Mesenchymal stem cell (in vitro differentiated cells and primary cell): ENCODE data around the gene CCDC27.
"Not testable (repeated sequence)": the region's sequence is repeated elsewhere in the genome, so short reads cannot be mapped to it uniquely, and the experiment has no call there.

ENCODE experiments used
- DNase-seq: peaks from one replicate; pipeline ENCODE4 v3.0.0-alpha.2; 2013
- H2AFZ ChIP-seq: one replicate; pipeline ENCODE4 v1.6.1; 2013; ENCODE audit warnings: low read depth, mild to moderate bottlenecking, control low read depth, inconsistent platforms, low read length, moderate library complexity
- H2AK5ac ChIP-seq: 2 replicates; pipeline ENCODE4 v1.6.1; 2013; ENCODE audit warnings: low read length, moderate library complexity, mild to moderate bottlenecking, inconsistent platforms; ENCODE audit not compliant: severe bottlenecking
- H2BK120ac ChIP-seq: one replicate; pipeline ENCODE4 v1.6.1; 2013; ENCODE audit warnings: low read depth, mild to moderate bottlenecking, inconsistent platforms, low read length, moderate library complexity
- H2BK12ac ChIP-seq, 2 experiments: one replicate each; pipeline ENCODE4 v1.6.1; 2013; ENCODE audit warnings: inconsistent platforms in 2 of 2, low read length in 2 of 2, mild to moderate bottlenecking in 2 of 2, moderate library complexity in 2 of 2, control low read depth in 1 of 2
- H2BK15ac ChIP-seq: one replicate; pipeline ENCODE4 v1.6.1; 2013; ENCODE audit warnings: mild to moderate bottlenecking, low read depth, inconsistent platforms; ENCODE audit not compliant: poor library complexity, severe bottlenecking
- H2BK5ac ChIP-seq: 2 replicates; pipeline ENCODE4 v1.6.1; 2013; ENCODE audit warnings: low read depth, mild to moderate bottlenecking, low read length, control low read depth, inconsistent platforms; ENCODE audit not compliant: poor library complexity, severe bottlenecking
- H3K14ac ChIP-seq, 2 experiments: one replicate each; pipeline ENCODE4 v1.6.1; 2013; ENCODE audit warnings: inconsistent platforms in 2 of 2, low read length in 2 of 2, control low read depth in 1 of 2, mild to moderate bottlenecking in 1 of 2, moderate library complexity in 1 of 2
- H3K18ac ChIP-seq, 2 experiments: one replicate each; pipeline ENCODE4 v1.6.1; 2013; ENCODE audit warnings: inconsistent platforms in 2 of 2, low read length in 2 of 2, control low read depth in 1 of 2, low read depth in 1 of 2, mild to moderate bottlenecking in 1 of 2
- H3K23ac ChIP-seq, 2 experiments: one replicate each; pipeline ENCODE4 v1.6.1; 2013; ENCODE audit warnings: inconsistent platforms in 2 of 2, low read length in 2 of 2, mild to moderate bottlenecking in 2 of 2, moderate library complexity in 2 of 2, control low read depth in 1 of 2
- H3K27ac ChIP-seq: 2 replicates; pipeline ENCODE4 v1.5.1; 2013; ENCODE audit warnings: mild to moderate bottlenecking, moderate library complexity, low read length, control low read depth, inconsistent platforms; ENCODE audit not compliant: poor library complexity, severe bottlenecking
- H3K27me3 ChIP-seq, 2 experiments: 2 replicates each; pipeline versions ENCODE4 v1.6.1 to v1.7.0; 2013; ENCODE audit warnings: low read length in 2 of 2, mild to moderate bottlenecking in 2 of 2, moderate library complexity in 2 of 2, control low read depth in 1 of 2, inconsistent platforms in 1 of 2; ENCODE audit not compliant: control insufficient read depth in 1 of 2, insufficient read depth in 1 of 2
- H3K36me3 ChIP-seq, 2 experiments: 2 replicates each; pipeline versions ENCODE4 v1.6.1 to v1.7.0; 2013; ENCODE audit warnings: low read length in 2 of 2, control low read depth in 1 of 2, inconsistent platforms in 1 of 2, low read depth in 1 of 2, mild to moderate bottlenecking in 1 of 2; ENCODE audit not compliant: insufficient read depth in 2 of 2, control insufficient read depth in 1 of 2
- H3K4ac ChIP-seq, 2 experiments: one replicate each; pipeline ENCODE4 v1.6.1; 2013; ENCODE audit warnings: inconsistent platforms in 2 of 2, low read length in 2 of 2, mild to moderate bottlenecking in 2 of 2, moderate library complexity in 2 of 2, control low read depth in 1 of 2, low read depth in 1 of 2
- H3K4me1 ChIP-seq: 2 replicates; pipeline ENCODE4 v1.6.1; 2013; ENCODE audit warnings: low read depth, low read length, control low read depth; ENCODE audit not compliant: control insufficient read depth, insufficient read depth
- H3K4me2 ChIP-seq: 2 replicates; pipeline ENCODE4 v1.6.1; 2013; ENCODE audit warnings: low read length, mild to moderate bottlenecking, inconsistent platforms; ENCODE audit not compliant: poor library complexity, severe bottlenecking
- H3K4me3 ChIP-seq, 2 experiments: 2 replicates each; pipeline versions ENCODE4 v1.5.1 to v1.7.0; 2013; ENCODE audit warnings: low read length in 2 of 2, mild to moderate bottlenecking in 2 of 2, control low read depth in 1 of 2, low read depth in 1 of 2; ENCODE audit not compliant: insufficient read depth in 1 of 2
- H3K79me1 ChIP-seq: replicated peaks from 2 replicates; pipeline ENCODE4 v1.6.1; 2013; ENCODE audit warnings: mild to moderate bottlenecking, control low read depth, low read length, inconsistent platforms; ENCODE audit not compliant: poor library complexity, severe bottlenecking
- H3K9ac ChIP-seq: 2 replicates; pipeline ENCODE4 v1.7.0; 2013; ENCODE audit warnings: mild to moderate bottlenecking, low read length, moderate library complexity
- H3K9me3 ChIP-seq: 2 replicates; pipeline ENCODE4 v1.7.0; 2013; ENCODE audit warnings: mild to moderate bottlenecking, low read length; ENCODE audit not compliant: control insufficient read depth
- H4K8ac ChIP-seq: one replicate; pipeline ENCODE4 v1.6.1; 2013; ENCODE audit warnings: inconsistent platforms, mild to moderate bottlenecking, low read length, moderate library complexity
- H4K91ac ChIP-seq: one replicate; pipeline ENCODE4 v1.6.1; 2013; ENCODE audit warnings: mild to moderate bottlenecking, low read length, inconsistent platforms
- WGBS: methylation state at CpG from one replicate; pipeline ENCODE4 v1.1.7; 2013; ENCODE audit warnings: mixed read lengths; 5-methylcytosine and 5-hydroxymethylcytosine counted together

CCDC27 gene

DNA sequence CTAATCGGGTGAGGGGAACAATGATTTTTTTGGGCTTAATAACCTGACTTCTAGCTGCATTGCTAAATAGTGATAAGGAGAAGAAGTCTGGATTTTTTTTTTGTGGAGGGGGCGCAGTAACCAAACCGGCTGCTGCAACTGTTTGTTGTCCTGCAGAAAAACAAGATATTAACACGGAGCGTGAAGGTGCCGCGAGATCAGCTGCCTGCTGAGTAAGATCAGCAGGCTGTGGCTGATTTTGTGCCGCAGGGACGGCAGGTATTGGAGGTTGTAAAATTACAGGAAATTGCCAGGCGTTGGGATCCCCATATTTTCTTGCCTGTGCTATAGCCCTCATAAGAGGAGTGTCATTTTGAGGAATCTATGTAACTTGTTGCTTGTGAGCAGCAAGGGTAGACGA, 52.8 kb downstream of the CCDC27 start:
- H2BK5ac ChIP-seq = no peak overlapping the region
- H2AK5ac ChIP-seq = no peak overlapping the region
- 95% methylated on average over 11 of the region's 11 CpGs for WGBS
- no peak overlapping the region for H4K91ac ChIP-seq
- H3K4me2 ChIP-seq = no peak overlapping the region
- H3K27ac ChIP-seq = no peak overlapping the region
- no peak overlapping the region for H3K23ac ChIP-seq
- no peaks in the 10 kb centered on the region for H3K9me3 ChIP-seq
- no peak overlapping the region for H3K18ac ChIP-seq
- no peaks in the 10 kb centered on the region for H3K36me3 ChIP-seq
- H2BK120ac ChIP-seq = no peak overlapping the region
- no peak overlapping the region for H3K14ac ChIP-seq
- no peak overlapping the region for H2BK12ac ChIP-seq
- H3K27me3 ChIP-seq = peaks cover 23 to 25% of the 10 kb centered on the region in 2 experiments
- H3K4ac ChIP-seq = no peak overlapping the region
- no peak overlapping the region for H3K4me3 ChIP-seq
- peaks cover 1% of the 10 kb centered on the region for H3K4me1 ChIP-seq
- H3K79me1 ChIP-seq = no peaks in the 10 kb centered on the region
- no peak overlapping the region for H4K8ac ChIP-seq
- no peak overlapping the region for H3K9ac ChIP-seq
- H2BK15ac ChIP-seq = no peak overlapping the region
- no peak for DNase-seq
- no peak overlapping the region for H2AFZ ChIP-seq

DNA sequence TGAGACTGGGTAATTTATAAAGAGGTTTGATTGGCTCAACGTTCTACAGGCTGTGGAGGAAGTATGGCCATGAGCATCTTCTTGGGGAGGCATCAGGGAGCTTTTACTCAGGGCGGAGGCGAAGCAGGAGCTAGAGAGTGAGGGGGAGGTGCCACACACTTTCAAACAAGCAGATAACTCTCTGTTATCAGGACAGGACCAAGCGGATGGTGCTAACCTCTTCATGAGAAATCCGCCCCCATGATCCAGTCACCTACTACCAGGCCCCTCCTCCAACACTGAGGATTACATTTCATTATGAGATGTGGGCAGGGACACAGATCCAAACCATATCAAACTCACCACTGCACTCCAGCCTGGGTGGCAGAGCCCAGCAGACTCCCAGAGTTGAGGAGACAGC, 55.5 kb downstream of the CCDC27 start:
- no peak overlapping the region for H3K4me3 ChIP-seq
- WGBS = 76% methylated on average over 4 of the region's 5 CpGs
- H3K27ac ChIP-seq = no peak overlapping the region
- H2AFZ ChIP-seq = no peak overlapping the region
- DNase-seq = no peak
- no peak overlapping the region for H2BK120ac ChIP-seq
- H2BK12ac ChIP-seq = no peak overlapping the region
- no peak overlapping the region for H2BK15ac ChIP-seq
- H3K27me3 ChIP-seq = peaks cover 11 to 17% of the 10 kb centered on the region in 2 experiments
- no peak overlapping the region for H4K8ac ChIP-seq
- H3K36me3 ChIP-seq = no peaks in the 10 kb centered on the region
- no peaks in the 10 kb centered on the region for H3K79me1 ChIP-seq
- no peak overlapping the region for H3K4ac ChIP-seq
- H3K4me1 ChIP-seq = peaks cover 7% of the 10 kb centered on the region
- no peak overlapping the region for H3K9ac ChIP-seq
- no peaks in the 10 kb centered on the region for H3K9me3 ChIP-seq
- no peak overlapping the region for H3K14ac ChIP-seq
- no peak overlapping the region for H3K18ac ChIP-seq
- no peak overlapping the region for H3K23ac ChIP-seq
- H2BK5ac ChIP-seq = no peak overlapping the region
- H4K91ac ChIP-seq = no peak overlapping the region
- no peak overlapping the region for H3K4me2 ChIP-seq
- H2AK5ac ChIP-seq = no peak overlapping the region

DNA sequence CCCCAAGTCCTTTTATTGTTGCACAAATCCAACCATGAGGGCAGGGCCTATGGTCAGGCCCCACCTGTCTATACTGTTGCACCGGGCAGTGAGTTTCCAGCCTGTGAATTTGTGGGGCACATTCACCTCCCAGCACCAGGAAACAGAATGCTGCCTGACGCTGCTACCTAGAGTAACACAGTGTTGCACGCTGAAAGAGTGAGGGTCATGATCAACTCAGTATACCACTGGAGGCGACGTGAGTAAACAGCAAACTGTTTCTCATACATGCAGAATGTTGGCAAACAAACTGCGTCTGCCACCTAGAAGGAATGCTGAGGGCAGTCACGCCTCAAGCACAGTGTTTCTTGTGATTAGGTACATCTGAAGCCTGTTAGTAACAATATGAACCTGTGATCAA, 57.4 kb downstream of the CCDC27 start:
- H3K79me1 ChIP-seq = no peaks in the 10 kb centered on the region

DNA sequence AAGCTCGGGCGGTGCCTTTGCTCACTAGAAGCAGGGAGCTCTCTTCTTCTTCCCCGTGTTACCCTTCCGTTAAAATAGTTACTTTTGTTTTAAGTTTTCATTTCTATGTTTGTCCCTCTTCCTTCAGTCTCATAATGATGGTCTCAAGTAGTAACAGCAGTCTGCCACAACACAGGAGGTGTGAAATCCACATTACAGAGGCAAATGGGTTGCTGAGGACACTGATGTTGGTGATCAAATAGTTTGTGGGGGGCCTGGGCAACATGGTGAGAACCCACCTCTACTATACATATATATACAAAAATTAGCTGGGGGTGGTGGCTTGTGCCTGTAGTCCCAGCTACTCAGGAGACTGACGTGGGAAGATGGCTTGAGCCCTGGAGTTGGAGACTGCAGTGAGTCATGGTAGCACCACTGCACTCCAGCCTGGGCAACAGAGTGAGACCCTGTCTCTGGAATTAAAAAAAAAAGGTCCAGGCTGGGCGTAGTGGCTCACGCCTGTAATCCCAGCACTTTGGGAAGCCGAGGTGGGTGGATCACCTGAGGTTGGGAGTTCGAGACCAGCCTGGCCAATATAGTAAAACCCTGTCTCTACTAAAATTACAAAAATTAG, 58.0 kb downstream of the CCDC27 start:
- 95% methylated on average over 7 of the region's 9 CpGs for WGBS
- not testable (repeated sequence) for H2AK5ac ChIP-seq, DNase-seq, H3K9ac ChIP-seq, H3K4me3 ChIP-seq, H2BK15ac ChIP-seq, H3K14ac ChIP-seq, H3K9me3 ChIP-seq, H3K4me1 ChIP-seq, H3K23ac ChIP-seq, H4K91ac ChIP-seq, H3K4ac ChIP-seq, H2BK5ac ChIP-seq, H2BK120ac ChIP-seq, H2AFZ ChIP-seq, H3K27me3 ChIP-seq, H2BK12ac ChIP-seq, H3K79me1 ChIP-seq, H3K18ac ChIP-seq, H3K4me2 ChIP-seq, H3K27ac ChIP-seq, H4K8ac ChIP-seq
- peaks cover 14 to 16% of the 10 kb centered on the region in 2 experiments for H3K36me3 ChIP-seq

More for the DNA sequence above, 57.4 kb downstream of the CCDC27 start:
- Histone ChIP-seq H3K4me2 (no peak overlapping the region), H2BK5ac (no peak overlapping the region), H3K27me3 (peaks cover 6 to 8% of the 10 kb centered on the region in 2 experiments), H3K23ac (no peak overlapping the region), H3K18ac (peak overlapping the region in 1 of 2 experiments; percentile 12), H2BK12ac (no peak overlapping the region), H3K4me3 (no peak overlapping the region), H2AFZ (no peak overlapping the region), H3K14ac (no peak overlapping the region), H3K4ac (no peak overlapping the region), H3K36me3 (peaks cover 8 to 11% of the 10 kb centered on the region in 2 experiments), H2BK15ac (no peak overlapping the region), H3K9me3 (no peaks in the 10 kb centered on the region), H4K91ac (no peak overlapping the region), H3K27ac (no peak overlapping the region), H2BK120ac (no peak overlapping the region), H2AK5ac (no peak overlapping the region), H4K8ac (no peak overlapping the region), H3K4me1 (peaks cover 7% of the 10 kb centered on the region), H3K9ac (no peak overlapping the region)
- 94% methylated on average over 7 of the region's 7 CpGs for WGBS
- DNase-seq = no peak
